Erythroblast (primary cell): ENCODE results near the gene PTPN1.

Source experiments
- GATA1 ChIP-seq: IDR thresholded peaks from 2 replicates; pipeline ENCODE4 v1.6.1; 2011; ENCODE audit warnings: low read depth, mild to moderate bottlenecking, control low read depth, low read length, moderate library complexity
- POLR2A ChIP-seq: IDR thresholded peaks from 2 replicates; pipeline ENCODE4 v1.6.1; 2011; ENCODE audit warnings: mild to moderate bottlenecking, low read length

DNA sequence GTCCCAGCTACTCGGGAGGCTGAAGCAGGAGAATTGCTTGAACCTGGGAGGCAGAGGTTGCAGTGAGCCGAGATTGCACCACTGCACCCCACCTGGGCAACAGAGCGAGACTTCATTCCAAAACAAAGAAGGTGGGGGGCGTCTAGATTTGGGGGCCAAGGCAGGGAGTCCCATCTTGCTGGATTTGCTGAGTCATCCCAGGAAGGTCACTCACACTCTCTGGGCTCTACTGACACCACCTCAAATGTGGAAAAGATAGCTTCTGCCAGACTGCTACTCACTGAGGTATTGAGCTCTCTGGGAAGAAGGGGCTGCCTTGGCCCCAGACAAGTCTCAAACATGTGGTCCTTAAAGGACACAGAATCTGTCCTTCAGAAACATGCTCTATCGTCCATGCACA lies 106.8 kb downstream of the PTPN1 start:
- no peak for TF ChIP-seq POLR2A
- no peak for TF ChIP-seq GATA1
